Suprapubic skin (tissue), 4 donors: ENCODE results near the gene KIF13A.

Source experiments
- EP300 ChIP-seq: sonication (generic); formaldehyde crosslinking; IDR thresholded peaks from one replicate; pipeline ENCODE4 v1.6.1; 2017; ENCODE audit warnings: antibody characterized with exemption
- POLR2A ChIP-seq, 2 donors: fragments of 450-650 bp; IDR thresholded peaks; one replicate each; pipeline ENCODE4 v1.6.1; 2017; ENCODE audit warnings: antibody characterized with exemption in 2 of 2, mild to moderate bottlenecking in 2 of 2, moderate library complexity in 2 of 2
- POLR2AphosphoS5 ChIP-seq, 3 donors: sonication (generic); formaldehyde crosslinking; IDR thresholded peaks; one replicate each; pipeline ENCODE4 v1.6.1; 2017; ENCODE audit warnings: antibody characterized with exemption in 3 of 3
- TF ChIP-seq, protein P1 (sequence below), 2 donors: fragments of 200-600 bp in 1 of 2; fragments of 450-650 bp in 1 of 2; sonication (generic) in 1 of 2; IDR thresholded peaks; one replicate each; pipeline ENCODE4 v1.5.1; 2016 to 2019; ENCODE audit warnings: antibody characterized with exemption in 2 of 2, mild to moderate bottlenecking in 1 of 2, moderate library complexity in 1 of 2

GRCh38 chr6:17725083-17725482 is 262.4 kb downstream of the KIF13A start:
- TF ChIP-seq POLR2A (IDR thresholded peaks at IDR 0.05) (no peak), EP300 (no peak), POLR2AphosphoS5 (IDR thresholded peaks at IDR 0.05) (no peak)
- TF ChIP-seq, protein P1, sequence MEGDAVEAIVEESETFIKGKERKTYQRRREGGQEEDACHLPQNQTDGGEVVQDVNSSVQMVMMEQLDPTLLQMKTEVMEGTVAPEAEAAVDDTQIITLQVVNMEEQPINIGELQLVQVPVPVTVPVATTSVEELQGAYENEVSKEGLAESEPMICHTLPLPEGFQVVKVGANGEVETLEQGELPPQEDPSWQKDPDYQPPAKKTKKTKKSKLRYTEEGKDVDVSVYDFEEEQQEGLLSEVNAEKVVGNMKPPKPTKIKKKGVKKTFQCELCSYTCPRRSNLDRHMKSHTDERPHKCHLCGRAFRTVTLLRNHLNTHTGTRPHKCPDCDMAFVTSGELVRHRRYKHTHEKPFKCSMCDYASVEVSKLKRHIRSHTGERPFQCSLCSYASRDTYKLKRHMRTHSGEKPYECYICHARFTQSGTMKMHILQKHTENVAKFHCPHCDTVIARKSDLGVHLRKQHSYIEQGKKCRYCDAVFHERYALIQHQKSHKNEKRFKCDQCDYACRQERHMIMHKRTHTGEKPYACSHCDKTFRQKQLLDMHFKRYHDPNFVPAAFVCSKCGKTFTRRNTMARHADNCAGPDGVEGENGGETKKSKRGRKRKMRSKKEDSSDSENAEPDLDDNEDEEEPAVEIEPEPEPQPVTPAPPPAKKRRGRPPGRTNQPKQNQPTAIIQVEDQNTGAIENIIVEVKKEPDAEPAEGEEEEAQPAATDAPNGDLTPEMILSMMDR (IDR thresholded peaks at IDR 0.05): no peak
